ENCODE results near the gene VMP1.
"Not testable (repeated sequence)": the region's sequence is repeated elsewhere in the genome, so short reads cannot be mapped to it uniquely, and the experiment has no call there.

VMP1 gene

DNA sequence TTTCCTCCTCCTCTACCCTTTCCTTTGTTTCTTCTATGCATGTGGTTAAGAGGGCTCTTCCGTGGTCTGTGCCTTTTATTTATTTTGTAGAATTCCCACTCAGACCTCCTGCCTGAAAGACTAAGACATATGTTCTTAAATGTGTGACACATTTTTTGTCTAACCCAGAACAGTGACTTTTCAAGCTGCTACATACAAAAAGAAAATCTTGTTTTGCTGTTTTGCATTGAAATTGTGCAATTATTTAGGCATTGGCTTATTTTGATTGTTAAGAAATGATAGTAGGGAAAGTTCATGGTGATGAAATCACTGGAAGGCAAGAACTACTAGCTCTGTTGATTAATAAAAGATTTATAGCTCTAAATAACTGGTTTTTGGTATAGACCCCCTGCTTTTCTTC, 108.5 kb downstream of the VMP1 start:
- in situ Hi-C loops (cut with HindIII; ENCODE audit: low pct_unique_long_range_greater_than_20kb, low sequenced_read_pairs) = no loop called here
- no peak for TF ChIP-seq JUND (IDR thresholded peaks at IDR 0.05; ENCODE audit: low read depth)
- DNase-seq (ENCODE audit: low read depth in 1 of 2, low spot score in 1 of 2) = no peak

GRCh38 chr17:59825533-59826322, 118.3 kb downstream of the VMP1 start:
- no peak for DNase-seq (ENCODE audit: low read depth in 1 of 2, low spot score in 1 of 2)
- no peak for TF ChIP-seq JUND (IDR thresholded peaks at IDR 0.05; ENCODE audit: low read depth)
- in situ Hi-C loops (cut with HindIII; ENCODE audit: low pct_unique_long_range_greater_than_20kb, low sequenced_read_pairs) = no loop called here

- in situ Hi-C loops (cut with HindIII; ENCODE audit: low pct_unique_long_range_greater_than_20kb, low sequenced_read_pairs) = no loop called here
- no peak for TF ChIP-seq JUND (IDR thresholded peaks at IDR 0.05; ENCODE audit: low read depth)
- no peak for DNase-seq (ENCODE audit: low read depth in 1 of 2, low spot score in 1 of 2)
Measured at GRCh38 chr17:59826706-59827453, 119.4 kb downstream of the VMP1 start.

- no peak for TF ChIP-seq JUND (IDR thresholded peaks at IDR 0.05; ENCODE audit: low read depth)
- no peak for DNase-seq (ENCODE audit: low read depth in 1 of 2, low spot score in 1 of 2)
- in situ Hi-C loops (cut with HindIII; ENCODE audit: low pct_unique_long_range_greater_than_20kb, low sequenced_read_pairs) = no loop called here
Measured at GRCh38 chr17:59827721-59828477, 120.4 kb downstream of the VMP1 start.

DNA sequence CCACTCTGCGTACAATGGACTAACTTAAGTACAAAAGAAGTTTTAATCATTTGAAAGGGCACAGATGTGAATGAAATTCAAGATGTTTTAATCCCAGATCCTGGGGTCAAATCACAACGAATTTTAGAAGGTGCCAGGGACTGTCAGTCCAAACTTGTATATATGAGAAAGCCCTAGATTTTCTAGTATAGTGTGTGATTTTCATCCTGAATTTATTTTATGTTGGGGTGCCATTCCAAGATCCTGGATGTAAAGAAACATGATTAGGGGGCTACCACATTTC, 121.0 kb downstream of the VMP1 start:
- TF ChIP-seq JUND (IDR thresholded peaks at IDR 0.05; ENCODE audit: low read depth) = no peak
- in situ Hi-C loops (cut with HindIII; ENCODE audit: low pct_unique_long_range_greater_than_20kb, low sequenced_read_pairs) = no loop called here
- no peak for DNase-seq (ENCODE audit: low read depth in 1 of 2, low spot score in 1 of 2)

GRCh38 chr17:59828819-59829216, 121.4 kb downstream of the VMP1 start:
- in situ Hi-C loops (cut with HindIII; ENCODE audit: low pct_unique_long_range_greater_than_20kb, low sequenced_read_pairs); DNase-seq (ENCODE audit: low read depth in 1 of 2, low spot score in 1 of 2): not testable (repeated sequence)

GRCh38 chr17:59829217-59830006, 122.0 kb downstream of the VMP1 start:
- in situ Hi-C loops (cut with HindIII; ENCODE audit: low pct_unique_long_range_greater_than_20kb, low sequenced_read_pairs) = no loop called here
- TF ChIP-seq JUND (IDR thresholded peaks at IDR 0.05; ENCODE audit: low read depth) = no peak
- peak in 1 of 2 experiments; percentile 37 for DNase-seq (ENCODE audit: low read depth in 1 of 2, low spot score in 1 of 2)

DNA sequence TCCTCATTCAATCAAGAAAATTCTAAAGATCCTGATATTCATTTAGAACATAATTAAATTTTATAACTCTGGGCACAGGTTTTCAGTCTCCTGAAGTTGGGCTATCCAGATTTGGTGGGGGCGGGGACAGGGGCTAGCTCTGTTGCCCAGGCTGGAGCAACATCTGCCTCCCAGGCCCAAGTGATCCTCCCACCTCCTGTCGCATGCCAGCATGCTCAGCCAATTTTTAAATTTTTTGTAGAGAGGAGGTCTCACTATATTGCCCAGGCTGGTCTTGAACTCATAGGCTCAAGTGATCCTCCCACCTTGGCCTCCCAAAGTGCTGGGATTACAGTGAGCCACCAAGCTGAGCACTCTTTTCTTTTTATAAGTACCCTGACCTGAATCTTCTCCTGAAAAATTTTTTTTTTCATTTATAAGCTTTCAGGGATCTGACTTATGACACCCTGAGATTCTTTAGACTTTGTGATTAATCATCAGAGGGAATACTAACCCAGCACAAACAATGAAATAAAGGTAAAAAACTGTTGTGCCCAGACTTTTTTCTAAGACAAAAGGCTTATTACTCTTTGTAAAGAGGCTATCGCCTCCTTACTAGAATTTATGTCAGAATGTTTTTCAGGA, 122.7 kb downstream of the VMP1 start:
- TF ChIP-seq JUND (IDR thresholded peaks at IDR 0.05; ENCODE audit: low read depth) = no peak
- no peak for DNase-seq (ENCODE audit: low read depth in 1 of 2, low spot score in 1 of 2)
- in situ Hi-C loops (cut with HindIII; ENCODE audit: low pct_unique_long_range_greater_than_20kb, low sequenced_read_pairs) = no loop called here

GRCh38 chr17:59830846-59831486, 123.5 kb downstream of the VMP1 start:
- no peak for DNase-seq (ENCODE audit: low read depth in 1 of 2, low spot score in 1 of 2)
- in situ Hi-C loops (cut with HindIII; ENCODE audit: low pct_unique_long_range_greater_than_20kb, low sequenced_read_pairs) = no loop called here
- TF ChIP-seq JUND (IDR thresholded peaks at IDR 0.05; ENCODE audit: low read depth) = no peak

GRCh38 chr17:59832883-59833379, 125.5 kb downstream of the VMP1 start:
- peak in 1 of 2 experiments; percentile 73 for DNase-seq (ENCODE audit: low read depth in 1 of 2, low spot score in 1 of 2)
- in situ Hi-C loops (cut with HindIII; ENCODE audit: low pct_unique_long_range_greater_than_20kb, low sequenced_read_pairs) = no loop called here
- peak; percentile 75 for TF ChIP-seq JUND (IDR thresholded peaks at IDR 0.05; ENCODE audit: low read depth)

DNA sequence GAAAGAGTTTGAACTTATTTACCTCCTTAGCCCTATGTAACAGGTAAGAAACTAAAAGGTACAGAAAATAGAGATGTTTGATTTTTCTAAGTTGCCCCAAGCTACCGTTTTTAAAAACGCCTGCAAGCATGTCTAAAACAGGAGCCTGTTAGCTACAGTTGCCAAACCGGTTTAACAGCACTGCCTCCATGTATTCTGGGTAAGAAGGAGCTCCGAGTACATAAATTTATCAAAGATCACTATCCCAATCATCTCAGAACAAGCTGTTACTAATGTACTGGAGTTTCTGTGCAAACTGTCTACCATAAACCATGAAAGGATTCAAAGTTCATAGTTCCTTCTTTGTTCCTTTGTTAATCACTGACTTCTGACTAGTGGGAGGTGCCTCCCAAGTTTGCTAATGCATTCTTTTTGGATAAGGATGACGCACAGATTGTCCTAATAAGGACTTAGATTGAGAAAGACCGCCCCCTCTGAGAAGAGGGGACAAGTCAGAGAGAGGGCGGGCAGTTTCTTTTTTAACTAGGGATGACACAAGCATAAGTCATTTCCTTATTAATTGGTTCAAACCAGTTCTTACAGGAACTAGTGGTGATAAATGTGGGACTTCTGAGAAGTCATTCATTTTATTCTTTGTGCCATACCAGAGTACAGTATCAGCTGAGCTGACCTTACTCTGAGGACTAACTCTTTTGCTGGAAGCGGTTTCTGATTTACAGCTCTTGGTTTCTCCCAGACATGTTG, 130.0 kb downstream of the VMP1 start:
- in situ Hi-C loops (cut with HindIII; ENCODE audit: low pct_unique_long_range_greater_than_20kb, low sequenced_read_pairs) = no loop called here
- DNase-seq (ENCODE audit: low read depth in 1 of 2, low spot score in 1 of 2) = peak; percentile 37 to 98
- peak; percentile 90 for TF ChIP-seq JUND (IDR thresholded peaks at IDR 0.05; ENCODE audit: low read depth)

Data from T47D (cell line).